Prostate gland (tissue), 2 donors: ENCODE results near the gene C1QTNF5. TPM values are rescaled to one million over a fixed set of nuclear protein-coding genes. Genes with fewer than 3 reads are reported as not detected.
A peak's percentile ranks its signal among the peaks of the same experiment; 100 is the strongest.

Experiments used
- DNase-seq: peaks from one replicate; pipeline ENCODE4 v3.0.0-alpha.2; 2019; ENCODE audit warnings: low spot score
- H3K27ac ChIP-seq, 2 donors: fragments of 200-600 bp; sonication (generic); 2 replicates each; pipeline ENCODE4 v1.5.1; 2017 to 2019
- H3K27me3 ChIP-seq: fragments of 200-600 bp; sonication (generic); replicated peaks from 2 replicates; pipeline ENCODE4 v1.5.1; 2019; ENCODE audit not compliant: insufficient read depth
- H3K36me3 ChIP-seq, 2 donors: fragments of 200-600 bp; sonication (generic); 1 replicate in 1 of 2; 2 replicates in 1 of 2; pipeline versions ENCODE4 v1.5.1 to v1.8.1; 2017 to 2019
- H3K4me1 ChIP-seq: fragments of 200-600 bp; sonication (generic); replicated peaks from 2 replicates; pipeline ENCODE4 v1.5.1; 2019
- H3K4me3 ChIP-seq, 2 donors: fragments of 200-600 bp; sonication (generic); 2 replicates each; pipeline ENCODE4 v1.5.1; 2017 to 2019
- H3K9me3 ChIP-seq: fragments of 200-600 bp; sonication (generic); 2 replicates; pipeline ENCODE4 v1.5.1; 2017
- POLR2A ChIP-seq: fragments of 450-650 bp; IDR thresholded peaks from one replicate; pipeline ENCODE4 v1.6.1; 2016; ENCODE audit warnings: antibody characterized with exemption, mild to moderate bottlenecking
- POLR2AphosphoS5 ChIP-seq: sonication (generic); formaldehyde crosslinking; IDR thresholded peaks from one replicate; pipeline ENCODE4 v1.6.1; 2017; ENCODE audit warnings: antibody characterized with exemption
- WGBS: methylation state at CpG from one replicate; pipeline ENCODE4 v1.1.5; 2018; 5-methylcytosine and 5-hydroxymethylcytosine counted together
- intact Hi-C: fragments of 100-400 bp; cut with DNase I; formaldehyde crosslinking; loops from one replicate; pipeline ENCODE4 v1.14.2; 2022
- total RNA-seq, 2 donors: library from RNA; depleted of rRNA; stranded (reverse); fragments of >200 nt; gene quantifications; one replicate each; pipeline ENCODE4 v1.1.0, GENCODE V29; 2016
- TF ChIP-seq, protein P1 (sequence below), 4 experiments: fragments of 200-600 bp in 2 of 4; fragments of 450-650 bp in 2 of 4; sonication (generic) in 2 of 4; IDR thresholded peaks; 1 replicate in 3 of 4; 2 replicates in 1 of 4; pipeline ENCODE4 v1.5.1; 2016 to 2019; ENCODE audit warnings: antibody characterized with exemption in 4 of 4, mild to moderate bottlenecking in 2 of 4, moderate library complexity in 2 of 4

The C1QTNF5 gene
- total RNA-seq, 2 donors from 2014 or later, result 15.3 to 20.2 TPM

DNA sequence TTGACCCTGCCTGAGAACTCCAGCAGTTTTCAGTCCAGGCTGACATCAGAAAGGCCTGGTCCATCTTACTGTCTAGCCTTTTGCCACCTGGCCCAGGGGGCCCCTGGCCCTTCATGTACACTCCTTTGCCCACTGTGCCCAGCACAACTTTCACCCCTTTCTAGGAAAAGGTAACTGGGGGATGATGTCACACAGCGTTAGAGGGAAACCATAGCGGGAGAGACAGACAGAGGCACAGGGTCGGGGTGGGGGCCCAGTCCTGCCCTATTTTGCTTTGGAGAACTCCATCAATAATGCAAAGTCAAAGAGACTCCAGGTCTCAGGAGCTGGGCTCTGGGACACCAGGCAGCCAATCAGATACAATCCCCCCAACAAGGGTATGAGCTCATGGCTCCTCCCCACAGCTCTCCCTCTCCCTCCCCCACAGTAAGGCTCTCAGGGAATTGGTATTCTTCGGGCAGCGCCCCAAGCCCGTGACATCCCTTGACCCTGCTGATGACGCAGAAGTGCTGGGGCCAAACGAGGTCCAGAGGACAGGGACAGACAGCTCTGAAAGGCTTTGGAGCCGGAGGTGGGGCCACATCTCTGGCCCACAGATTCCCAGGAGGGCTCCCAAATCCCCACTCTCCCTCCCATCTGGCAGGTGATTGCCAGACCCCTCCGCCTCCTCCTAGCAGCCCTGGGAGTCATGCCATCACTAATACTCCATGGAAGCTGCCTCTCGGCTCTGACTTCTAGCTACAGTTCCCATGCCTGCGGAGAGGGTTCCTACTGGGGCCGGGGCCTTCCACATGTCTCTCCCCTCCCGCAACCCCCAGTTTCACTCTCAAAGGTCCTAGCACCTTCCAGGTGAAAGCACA lies 34.9 kb upstream of the C1QTNF5 start:
- Histone ChIP-seq H3K27ac (peak overlapping the region; percentile 77 to 80), H3K27me3 (no peaks in the 10 kb centered on the region), H3K4me3 (no peak overlapping the region), H3K4me1 (peaks cover 12% of the 10 kb centered on the region), H3K36me3 (no peaks in the 10 kb centered on the region), H3K9me3 (no peaks in the 10 kb centered on the region)
- DNase-seq, result no peak
- WGBS, result 33% methylated on average over 14 of the region's 14 CpGs
- TF ChIP-seq POLR2AphosphoS5 (no peak), POLR2A (peak; percentile 8)
- intact Hi-C loops, result loop anchor here (2.0 to 10.0 kb wide), 3 partner anchors 19 to 359 kb away; partner anchors contain the start of gene MCAM

DNA sequence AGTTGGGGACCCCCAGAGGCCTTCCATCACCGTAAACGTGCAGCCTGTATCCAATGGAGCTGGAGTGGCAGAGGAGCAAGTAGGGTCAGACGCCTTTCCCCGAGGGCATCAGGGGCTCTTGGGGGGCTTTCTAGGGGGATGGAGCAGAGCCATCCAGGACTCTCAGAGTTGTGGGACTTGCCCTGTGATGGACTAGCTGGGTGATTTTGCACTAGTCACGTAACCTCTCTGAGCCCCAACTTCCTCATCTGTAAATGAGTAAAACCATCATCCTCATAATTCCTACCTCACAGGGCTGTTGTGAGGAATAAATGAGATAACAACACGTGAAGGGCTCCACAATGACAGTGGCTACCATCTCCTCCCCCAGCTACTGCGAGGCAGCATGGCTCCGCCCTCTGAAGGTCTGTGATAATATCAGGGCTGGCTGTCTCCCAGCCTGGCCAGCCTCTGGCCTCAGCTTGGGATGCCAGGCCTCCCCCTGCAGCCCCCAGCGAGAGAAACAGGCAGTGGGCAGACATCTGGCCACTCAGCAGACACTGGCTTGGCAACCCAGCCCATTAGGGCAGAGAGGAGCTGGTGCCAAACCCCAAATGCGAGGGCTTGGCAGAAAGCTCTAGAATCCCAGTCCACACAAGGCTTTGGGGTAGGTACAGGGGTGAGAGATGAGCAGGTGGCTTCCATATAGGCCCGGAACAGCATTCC lies 34.1 kb upstream of the C1QTNF5 start:
- no peak overlapping the region for H3K4me3 ChIP-seq
- DNase-seq, result no peak
- no peaks in the 10 kb centered on the region for H3K27me3 ChIP-seq
- TF ChIP-seq POLR2AphosphoS5 (no peak), POLR2A (no peak)
- TF ChIP-seq, protein P1, sequence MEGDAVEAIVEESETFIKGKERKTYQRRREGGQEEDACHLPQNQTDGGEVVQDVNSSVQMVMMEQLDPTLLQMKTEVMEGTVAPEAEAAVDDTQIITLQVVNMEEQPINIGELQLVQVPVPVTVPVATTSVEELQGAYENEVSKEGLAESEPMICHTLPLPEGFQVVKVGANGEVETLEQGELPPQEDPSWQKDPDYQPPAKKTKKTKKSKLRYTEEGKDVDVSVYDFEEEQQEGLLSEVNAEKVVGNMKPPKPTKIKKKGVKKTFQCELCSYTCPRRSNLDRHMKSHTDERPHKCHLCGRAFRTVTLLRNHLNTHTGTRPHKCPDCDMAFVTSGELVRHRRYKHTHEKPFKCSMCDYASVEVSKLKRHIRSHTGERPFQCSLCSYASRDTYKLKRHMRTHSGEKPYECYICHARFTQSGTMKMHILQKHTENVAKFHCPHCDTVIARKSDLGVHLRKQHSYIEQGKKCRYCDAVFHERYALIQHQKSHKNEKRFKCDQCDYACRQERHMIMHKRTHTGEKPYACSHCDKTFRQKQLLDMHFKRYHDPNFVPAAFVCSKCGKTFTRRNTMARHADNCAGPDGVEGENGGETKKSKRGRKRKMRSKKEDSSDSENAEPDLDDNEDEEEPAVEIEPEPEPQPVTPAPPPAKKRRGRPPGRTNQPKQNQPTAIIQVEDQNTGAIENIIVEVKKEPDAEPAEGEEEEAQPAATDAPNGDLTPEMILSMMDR (IDR thresholded peaks at IDR 0.05), result no peak
- 28% methylated on average over 11 of the region's 11 CpGs for WGBS
- H3K9me3 ChIP-seq, result no peaks in the 10 kb centered on the region
- peak overlapping the region; percentile 77 to 80 for H3K27ac ChIP-seq
- no peaks in the 10 kb centered on the region for H3K36me3 ChIP-seq
- H3K4me1 ChIP-seq, result peaks cover 12% of the 10 kb centered on the region
- intact Hi-C loops, result loop anchor here (2.0 to 10.0 kb wide), 3 partner anchors 18 to 360 kb away; partner anchors contain the start of gene MCAM

DNA sequence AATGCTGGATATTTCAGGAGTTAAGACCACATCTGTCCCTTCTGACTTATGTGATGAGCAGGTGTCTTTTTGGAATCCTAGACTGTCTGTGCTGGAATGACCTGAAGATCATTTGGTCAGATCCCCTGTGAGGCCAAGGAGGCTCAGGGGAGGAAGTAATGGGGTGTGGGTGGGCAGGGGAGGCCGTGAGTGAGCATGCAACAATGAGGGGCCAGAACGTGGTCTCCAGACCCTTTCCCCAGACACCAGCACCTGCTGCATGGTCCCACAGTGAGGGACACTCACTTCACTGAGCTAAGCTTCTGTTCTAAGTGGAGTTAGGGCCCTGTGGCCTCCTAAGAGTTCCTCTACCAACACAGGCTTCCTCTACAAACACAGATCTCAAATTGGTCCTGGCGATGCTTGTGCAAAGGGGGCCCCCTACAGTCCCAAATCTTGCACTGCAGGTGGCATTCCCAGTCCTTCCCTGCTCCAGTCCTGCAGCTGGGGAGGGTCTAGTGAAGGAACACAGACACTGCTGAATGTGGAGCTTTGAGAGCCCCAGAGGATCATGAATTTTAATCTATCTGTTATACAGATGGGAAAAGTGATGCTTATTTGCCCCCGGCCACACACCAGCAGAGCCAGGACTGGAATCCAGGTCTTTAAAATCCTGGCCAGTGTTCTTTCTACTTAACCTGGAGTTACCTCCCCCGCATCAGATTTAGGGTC lies 33.4 kb upstream of the C1QTNF5 start:
- peak overlapping the region; percentile 77 to 80 for H3K27ac ChIP-seq
- peaks cover 12% of the 10 kb centered on the region for H3K4me1 ChIP-seq
- peak; percentile 55 for DNase-seq
- no peaks in the 10 kb centered on the region for H3K9me3 ChIP-seq
- TF ChIP-seq POLR2AphosphoS5, result peak; percentile 33
- no peak for TF ChIP-seq POLR2A
- TF ChIP-seq, protein P1 (IDR thresholded peaks at IDR 0.05), result peak; percentile 59 to 89 (median 74)
- intact Hi-C loops, result loop anchor here (2.0 to 10.0 kb wide), 3 partner anchors 17 to 361 kb away; partner anchors contain the start of gene MCAM
- 34% methylated on average over 5 of the region's 5 CpGs for WGBS
- H3K4me3 ChIP-seq, result no peak overlapping the region
- no peaks in the 10 kb centered on the region for H3K36me3 ChIP-seq
- H3K27me3 ChIP-seq, result no peaks in the 10 kb centered on the region

DNA sequence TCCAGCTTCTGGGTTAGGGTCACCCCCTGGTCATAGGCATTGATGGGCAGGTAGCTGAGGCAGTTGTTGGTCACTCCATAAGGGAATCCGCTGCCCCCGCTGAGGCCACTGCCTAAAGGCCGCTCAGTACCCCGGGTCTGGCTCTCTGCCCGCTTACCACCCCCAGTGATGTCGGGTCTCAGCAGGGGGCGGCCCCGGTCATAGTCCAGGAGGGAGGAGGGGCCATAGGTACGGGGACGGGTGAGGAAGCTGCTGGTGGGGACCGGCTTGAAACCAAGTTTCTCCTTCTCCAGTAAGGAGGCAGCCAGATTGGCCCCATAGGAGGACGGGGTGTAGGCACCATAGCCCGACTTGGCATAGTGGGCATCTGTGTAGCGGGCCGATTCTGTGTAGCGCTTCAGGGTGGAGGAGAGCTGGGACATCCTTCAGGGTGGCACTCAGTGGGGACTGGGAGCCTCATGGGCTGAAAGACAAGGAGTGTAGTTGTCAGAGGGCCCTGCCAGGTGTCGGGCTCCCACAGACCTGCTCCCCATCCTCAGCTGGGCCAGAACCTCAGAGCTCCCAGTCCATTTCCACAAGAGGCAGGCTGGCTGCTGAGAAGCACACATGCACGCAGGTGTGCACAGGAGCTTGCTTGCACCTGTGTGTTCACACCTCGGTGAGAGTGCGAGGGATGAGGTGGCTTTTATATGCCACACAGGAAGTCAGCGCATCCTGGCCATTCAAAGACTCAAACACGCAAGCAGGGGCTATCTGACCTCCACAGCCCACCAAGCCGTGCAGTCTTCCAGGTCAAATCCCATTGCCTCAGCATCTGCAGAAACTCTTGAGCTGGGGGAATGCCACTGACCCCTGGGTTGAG lies 32.6 kb upstream of the C1QTNF5 start:
- Histone ChIP-seq H3K27ac (no peak overlapping the region), H3K4me3 (no peak overlapping the region), H3K9me3 (no peaks in the 10 kb centered on the region), H3K27me3 (no peaks in the 10 kb centered on the region), H3K36me3 (no peaks in the 10 kb centered on the region), H3K4me1 (peaks cover 12% of the 10 kb centered on the region)
- intact Hi-C loops, result loop anchor here (10.0 kb wide), 1 partner anchor 362 kb away; no protein-coding TSS in a partner anchor
- TF ChIP-seq, protein P1 (IDR thresholded peaks at IDR 0.05), result no peak
- no peak for TF ChIP-seq POLR2AphosphoS5
- no peak for TF ChIP-seq POLR2A
- DNase-seq, result no peak
- WGBS, result 82% methylated on average over 23 of the region's 23 CpGs
